ENCODE measurements around the gene TNFSF18.
"Not testable (repeated sequence)": the region's sequence is repeated elsewhere in the genome, so short reads cannot be mapped to it uniquely, and the experiment has no call there.

TNFSF18 gene, protein sequence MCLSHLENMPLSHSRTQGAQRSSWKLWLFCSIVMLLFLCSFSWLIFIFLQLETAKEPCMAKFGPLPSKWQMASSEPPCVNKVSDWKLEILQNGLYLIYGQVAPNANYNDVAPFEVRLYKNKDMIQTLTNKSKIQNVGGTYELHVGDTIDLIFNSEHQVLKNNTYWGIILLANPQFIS

DNA sequence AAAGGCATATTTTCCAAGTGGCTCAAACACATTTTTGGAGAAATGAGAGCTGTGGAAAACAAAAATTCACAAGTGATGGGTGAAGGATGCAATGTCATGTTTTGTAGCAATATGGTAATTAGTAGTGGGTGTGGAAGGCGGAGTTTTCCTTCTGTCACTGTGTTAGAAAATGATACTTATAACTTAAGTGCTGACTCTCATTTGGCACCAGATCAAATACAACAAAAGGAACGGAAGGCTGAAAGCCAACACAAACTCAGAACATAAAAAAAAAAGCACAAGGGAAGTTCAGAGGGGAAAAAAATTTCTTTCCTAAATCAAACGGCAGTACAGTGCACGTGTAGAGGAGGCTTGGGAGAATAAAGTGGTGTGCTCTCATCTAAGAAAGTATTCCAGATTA, at the start of gene TNFSF18:
Gene TNFSF18 (minus strand): TSS at position 77 of the 400 bp plus-strand sequence. CDS start 45 bp downstream, at position 32.
- DNase-seq (ENCODE audit: low read depth), result peak; percentile 55

DNA sequence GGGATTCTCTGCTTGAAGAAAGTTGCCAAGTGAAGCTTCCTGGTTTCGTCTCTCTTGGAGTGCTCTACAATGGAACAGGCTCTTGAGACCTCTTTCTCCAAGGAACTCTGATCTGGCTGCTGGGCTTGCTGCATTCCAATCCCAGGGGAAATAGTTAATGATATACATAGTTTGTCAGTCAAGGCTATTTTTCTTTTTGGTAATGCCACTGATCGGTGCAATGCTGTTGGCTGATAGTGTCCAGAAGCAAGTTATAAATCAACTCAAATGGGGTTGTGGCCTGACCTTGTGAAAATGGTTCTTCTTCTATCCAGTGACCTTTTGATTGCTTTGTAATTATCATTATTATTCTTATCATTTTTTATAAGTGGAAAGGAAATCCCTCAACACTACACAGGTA, 48.4 kb upstream of the TNFSF18 start:
- no peak for DNase-seq (ENCODE audit: low read depth)

DNA sequence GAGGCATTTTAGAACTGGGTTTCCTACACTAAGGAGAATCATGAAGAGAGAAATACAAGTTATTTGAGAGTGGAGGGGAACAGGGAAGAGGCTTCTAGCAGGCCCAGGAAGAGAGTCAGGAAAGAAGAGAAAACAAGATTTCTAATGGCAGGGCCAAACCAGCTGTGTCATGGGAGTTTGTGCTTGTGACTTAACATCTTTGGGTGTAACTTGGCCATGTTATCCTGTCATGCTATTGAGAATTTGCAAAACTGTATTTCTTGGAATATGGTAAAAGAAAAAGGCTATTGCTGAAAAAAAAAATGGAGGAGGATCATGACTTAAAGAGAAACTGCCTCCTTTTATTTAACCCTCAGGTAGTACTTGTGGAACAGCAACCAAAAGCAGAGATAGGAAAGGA, 47.4 kb upstream of the TNFSF18 start:
- no peak for DNase-seq (ENCODE audit: low read depth)

DNA sequence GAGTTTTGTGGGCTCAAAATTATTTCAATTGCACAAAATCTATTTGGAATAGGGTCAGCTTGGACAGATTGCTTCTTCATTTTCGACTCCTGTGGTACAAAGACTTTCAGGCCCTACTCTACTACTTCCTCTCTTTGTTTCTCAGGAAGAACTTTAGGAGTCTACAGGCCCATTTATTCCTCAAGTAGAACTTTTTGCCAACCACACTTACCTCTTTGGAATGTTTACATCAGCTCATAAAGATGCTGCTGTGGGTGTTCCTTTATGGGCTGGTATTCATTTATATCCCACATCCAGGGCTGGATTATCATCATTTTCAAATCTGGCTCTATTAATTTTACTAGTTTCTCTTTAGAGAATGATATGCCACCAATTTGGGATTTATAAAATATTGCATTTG, 46.3 kb upstream of the TNFSF18 start:
- DNase-seq (ENCODE audit: low read depth), result no peak

DNA sequence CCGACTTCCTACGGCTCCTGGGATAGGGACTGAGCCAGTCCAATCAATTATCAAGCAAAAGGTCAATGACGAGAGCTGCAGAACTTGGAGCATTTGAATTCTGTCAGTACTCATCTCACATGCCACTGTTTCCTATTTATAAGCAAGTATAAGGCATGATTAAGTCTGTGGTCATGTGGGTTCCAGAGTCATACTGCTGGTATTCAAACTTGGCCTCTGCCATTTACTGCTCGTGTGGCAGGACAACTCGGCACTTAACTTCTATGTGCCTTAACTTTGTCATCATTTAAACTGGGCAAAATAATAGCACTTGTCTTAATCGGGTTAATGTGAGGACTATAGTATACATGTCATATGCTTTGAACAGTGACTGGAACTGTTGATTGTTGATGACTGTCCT, 44.9 kb upstream of the TNFSF18 start:
- DNase-seq (ENCODE audit: low read depth), result peak; percentile 59

DNA sequence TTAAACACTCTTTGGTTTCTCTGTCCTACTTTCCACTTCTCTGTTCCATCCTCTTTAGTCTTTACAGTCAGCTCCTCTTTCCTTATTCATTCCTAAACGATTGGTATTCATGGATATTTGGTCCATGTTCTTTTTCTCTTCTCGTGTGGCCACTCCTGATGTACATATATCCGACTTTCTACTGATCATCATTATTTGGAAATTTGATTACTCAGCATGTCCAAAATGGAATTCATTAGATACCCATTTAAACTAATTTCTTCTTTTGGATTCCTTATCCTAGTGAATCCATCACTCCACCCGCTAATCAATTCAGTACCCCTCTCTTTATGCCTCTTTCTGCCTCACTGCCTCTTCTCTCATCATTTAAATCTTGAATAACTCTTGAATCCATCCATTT, 43.8 kb upstream of the TNFSF18 start:
- DNase-seq (ENCODE audit: low read depth), result no peak

DNA sequence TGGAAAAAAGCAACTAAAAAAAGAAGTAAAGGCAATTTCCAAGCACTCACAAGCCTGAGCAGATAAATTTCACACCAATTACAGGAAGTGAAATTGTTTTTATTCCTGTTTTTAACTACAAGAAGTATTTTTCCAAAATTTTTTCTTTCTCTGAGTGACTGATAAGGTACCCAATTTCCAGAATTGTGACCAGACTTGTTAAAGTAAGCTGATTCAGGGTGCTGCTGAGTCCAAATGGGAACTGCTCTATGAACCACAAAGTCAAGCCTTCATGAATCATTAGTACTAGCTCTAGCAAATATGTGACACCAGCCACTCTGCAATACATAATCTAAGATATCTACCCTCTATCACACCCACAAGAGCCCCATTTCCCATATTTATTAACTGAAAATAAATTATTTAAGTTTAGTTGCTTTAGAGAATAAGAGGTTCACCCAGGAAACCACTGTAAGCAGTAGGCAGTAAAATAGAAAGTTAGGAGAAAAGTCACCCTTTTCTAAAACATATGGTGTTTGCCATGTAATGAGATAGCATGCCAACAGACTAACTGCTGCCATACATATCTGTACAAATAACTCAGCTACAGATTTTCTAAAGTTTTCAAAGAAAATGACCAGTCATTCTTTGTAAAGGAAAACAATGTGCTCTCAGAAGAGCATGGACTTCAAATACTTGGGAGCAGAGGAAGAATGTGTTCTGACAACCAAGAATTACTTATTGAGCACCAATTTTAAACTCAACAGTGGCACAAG, 43.1 kb upstream of the TNFSF18 start:
- no peak for DNase-seq (ENCODE audit: low read depth)

DNA sequence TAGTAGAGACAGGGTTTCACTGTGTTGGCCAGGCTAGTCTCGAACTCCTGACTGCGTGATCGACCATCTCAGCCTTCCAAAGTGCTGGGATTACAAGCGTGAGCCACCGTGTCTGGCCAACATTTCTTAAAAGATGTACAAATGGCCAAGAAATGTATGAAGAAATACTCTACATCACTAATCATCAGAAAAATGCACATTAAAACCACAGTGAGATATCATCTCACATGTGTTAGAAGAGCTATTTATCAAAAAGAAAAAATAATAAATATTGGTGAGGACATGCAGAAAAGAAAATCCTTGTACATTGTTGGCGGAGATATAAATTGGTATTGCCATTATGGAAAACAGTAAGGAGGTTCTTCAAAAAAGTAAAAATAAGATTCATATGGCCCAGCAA, 33.6 kb upstream of the TNFSF18 start:
- no peak for DNase-seq (ENCODE audit: low read depth)

DNA sequence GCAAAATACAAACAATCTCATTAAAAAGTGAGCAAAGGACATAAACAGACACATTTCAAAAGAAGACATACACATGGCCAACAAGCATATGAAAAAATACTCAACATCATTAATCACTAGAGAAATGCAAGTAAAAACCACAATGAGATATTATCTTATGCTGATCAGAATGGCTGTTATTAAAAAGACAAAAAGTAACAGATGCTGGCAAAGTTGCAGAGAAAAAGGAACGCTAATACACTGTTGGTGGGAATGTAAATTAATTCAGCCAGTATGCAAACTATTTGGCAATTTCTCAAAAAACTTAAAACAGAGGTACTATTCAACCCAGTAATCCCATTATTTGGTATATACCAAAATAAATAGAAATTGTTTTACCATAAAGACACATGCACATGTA, 32.2 kb upstream of the TNFSF18 start:
- no peak for DNase-seq (ENCODE audit: low read depth)

DNA sequence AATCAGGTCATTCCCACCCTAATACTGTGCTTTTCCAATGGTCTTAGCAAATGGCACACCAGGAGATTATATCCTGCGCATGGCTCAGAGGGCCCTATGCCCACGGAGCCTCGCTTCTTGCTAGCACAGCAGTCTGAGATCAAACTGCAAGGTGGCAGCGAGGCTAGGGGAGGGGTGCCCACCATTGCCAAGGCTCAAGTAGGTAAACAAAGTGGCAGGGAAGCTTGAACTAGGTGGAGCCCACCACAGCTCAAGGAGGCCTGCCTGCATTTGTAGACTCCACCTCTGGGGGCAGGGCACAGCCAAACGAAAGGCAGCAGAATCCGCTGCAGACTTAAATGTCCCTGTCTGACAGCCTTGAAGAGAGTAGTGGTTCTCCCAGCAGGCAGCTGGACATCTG, 23.5 kb upstream of the TNFSF18 start:
- not testable (repeated sequence) for DNase-seq (ENCODE audit: low read depth)

DNA sequence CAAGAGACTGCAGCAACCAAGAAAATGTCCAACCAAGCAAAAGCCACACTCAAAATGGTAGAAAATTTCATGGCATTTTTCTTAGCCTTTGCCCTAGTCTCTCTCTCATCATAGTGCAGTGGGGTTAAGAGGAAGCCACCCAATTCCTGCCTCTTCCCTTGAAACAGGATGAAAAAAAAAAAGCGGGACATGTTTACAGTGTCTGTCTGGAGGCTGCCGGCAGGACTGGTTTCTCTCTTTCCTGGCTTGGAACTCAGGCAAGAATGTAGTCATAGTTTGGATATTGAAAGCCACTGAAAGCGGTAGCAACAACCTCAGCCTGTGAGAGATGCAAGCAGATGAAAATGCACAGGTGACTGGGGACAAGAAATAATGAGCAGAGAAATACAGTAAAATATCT, 13.3 kb upstream of the TNFSF18 start:
- no peak for DNase-seq (ENCODE audit: low read depth)

DNA sequence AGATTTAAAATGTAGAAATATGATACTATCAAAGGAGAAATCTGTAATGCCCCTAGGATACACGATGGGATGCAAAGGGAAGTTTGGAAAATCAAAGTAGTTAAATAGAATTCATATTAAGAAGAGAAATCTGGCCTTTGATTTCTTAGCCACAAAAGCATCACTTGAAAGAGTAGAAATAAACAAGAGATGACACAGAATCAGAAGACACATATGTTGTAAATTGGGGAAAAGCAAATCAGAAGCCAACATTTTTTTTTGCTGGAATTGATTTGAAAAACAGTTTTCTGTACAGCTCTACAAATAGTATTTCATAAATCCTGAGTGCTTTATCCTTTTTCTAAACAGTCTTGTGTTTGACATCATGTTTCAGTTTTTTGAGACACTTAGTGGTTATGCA, 12.4 kb upstream of the TNFSF18 start:
- no peak for DNase-seq (ENCODE audit: low read depth)

DNA sequence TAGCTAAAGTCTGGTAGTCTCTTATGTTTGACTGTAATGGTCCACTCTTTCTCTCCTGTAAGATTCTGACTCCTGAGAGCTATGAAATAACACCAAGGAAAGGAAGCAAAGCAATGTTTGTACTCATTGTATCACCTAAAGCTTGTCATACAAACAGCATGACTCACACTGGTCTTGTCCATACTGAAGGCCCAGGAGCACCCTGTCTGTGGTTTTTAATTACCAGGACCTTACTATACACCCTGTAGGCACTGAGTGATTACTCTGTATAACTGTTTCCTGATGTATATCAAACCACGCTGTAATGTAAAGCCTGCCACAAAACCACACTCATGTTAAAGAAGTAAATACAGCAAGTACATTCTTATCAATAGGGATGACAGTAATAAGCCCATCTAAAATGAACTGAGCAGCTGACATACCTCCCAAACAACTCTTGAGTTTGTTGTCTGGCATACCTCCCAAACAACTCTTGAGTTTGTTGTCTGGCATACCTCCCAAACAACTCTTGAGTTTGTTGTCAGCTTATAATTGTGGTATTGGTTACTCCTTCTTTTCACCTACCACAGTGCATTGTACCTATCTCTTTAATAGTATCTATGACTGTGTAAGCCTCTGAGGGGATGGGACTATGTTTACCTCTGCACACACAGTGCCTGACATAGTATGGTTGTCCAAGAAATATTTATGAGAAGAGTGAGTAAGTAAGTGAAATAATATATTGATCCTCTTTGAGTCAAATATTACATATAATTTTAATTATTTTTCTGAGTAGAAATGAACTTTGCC, 11.6 kb upstream of the TNFSF18 start:
- peak; percentile 56 for DNase-seq (ENCODE audit: low read depth)

DNA sequence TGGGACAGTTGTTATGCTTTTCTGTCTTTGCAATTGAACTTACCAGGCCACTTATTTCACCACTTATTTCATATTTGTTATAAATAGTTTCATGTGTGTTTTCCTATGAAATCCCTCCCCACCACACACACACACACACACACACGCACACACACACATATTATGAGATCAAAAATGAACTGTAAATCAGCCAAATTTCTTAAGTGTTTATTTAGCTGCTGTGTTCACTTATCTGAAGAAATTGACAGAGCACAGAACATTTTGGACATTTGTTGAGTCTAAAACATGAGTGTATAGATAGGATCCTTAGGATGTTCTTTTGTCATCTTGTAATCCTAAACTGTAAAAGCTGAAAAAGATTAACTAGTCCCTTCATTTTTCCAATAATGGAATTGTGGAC, 7.8 kb upstream of the TNFSF18 start:
- DNase-seq (ENCODE audit: low read depth), result no peak

DNA sequence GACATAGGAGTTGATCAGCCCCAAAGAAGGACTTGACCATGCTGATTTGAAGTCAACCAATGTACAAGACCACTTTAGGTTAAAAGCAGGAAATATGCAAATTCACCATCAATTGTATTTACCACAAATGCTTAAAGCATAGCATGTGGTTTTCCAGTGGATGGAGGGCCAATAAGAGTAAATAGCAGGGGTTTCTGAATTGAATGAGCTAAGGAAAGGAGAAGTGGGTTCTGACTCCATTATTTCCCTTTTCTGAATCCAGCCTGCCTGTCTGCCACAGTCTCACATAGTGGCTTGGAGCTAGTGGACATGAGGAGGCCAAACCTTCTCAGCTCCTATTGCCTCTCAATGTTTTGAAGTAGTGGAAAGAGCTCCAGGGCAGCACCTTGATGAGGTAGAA, 7.2 kb upstream of the TNFSF18 start:
- no peak for DNase-seq (ENCODE audit: low read depth)

DNA sequence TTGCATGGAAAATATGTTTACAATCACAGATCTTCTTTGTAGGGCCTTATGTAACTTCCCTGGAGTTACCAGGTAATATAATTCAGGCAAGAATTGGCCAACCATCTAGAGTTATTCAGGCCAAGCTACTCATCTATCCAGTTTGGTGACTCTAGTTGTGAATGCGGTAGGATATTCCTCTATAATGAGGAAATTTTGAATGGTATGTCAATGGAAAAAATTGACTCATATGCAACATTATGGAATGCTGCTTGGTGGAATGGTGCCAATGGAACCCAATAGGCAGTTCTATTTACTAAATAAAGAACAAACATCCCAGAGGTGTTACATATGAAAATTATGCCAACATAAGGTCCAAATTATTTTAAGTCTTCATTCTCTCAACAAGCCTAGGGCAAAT, 5.6 kb upstream of the TNFSF18 start:
- DNase-seq (ENCODE audit: low read depth), result no peak

DNA sequence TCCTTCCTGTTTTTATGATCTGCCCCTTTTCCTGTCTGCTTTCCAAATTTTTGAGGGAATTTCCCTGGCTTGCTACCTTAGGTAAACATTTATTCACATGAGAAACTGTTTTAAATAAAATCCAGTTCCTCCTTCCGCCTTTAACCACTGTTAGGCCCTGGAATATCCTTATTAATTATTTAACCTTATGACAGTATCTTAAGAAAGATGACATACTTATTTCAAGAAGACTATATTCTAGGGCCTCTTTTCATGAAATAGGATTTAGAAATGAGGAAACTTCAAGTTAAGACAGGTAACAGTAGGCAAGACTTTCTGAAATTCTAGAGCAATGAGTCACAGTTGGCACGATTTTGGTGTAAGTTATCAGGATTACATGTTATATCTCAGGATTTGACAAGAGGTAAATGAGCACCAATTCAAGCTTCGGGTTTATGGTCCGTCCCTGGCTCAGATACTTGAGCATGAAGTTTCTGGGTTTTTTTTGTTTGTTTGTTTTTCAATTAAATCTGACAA, 2.0 kb upstream of the TNFSF18 start:
- no peak for DNase-seq (ENCODE audit: low read depth)

DNA sequence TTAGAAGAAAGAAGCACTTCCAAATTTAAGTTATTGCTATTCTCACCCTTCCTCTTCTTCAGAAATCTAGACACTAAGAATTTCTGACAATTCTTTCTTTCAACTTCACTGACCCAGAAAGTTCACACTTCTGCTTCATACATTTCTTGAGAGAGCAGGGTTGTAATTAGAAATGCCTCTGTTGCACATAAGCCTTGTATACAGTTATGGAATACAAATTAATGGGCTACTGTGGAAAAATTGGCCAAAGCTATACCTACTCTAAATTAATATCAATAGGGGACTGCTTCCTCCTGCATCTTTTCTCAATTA, 1.5 kb downstream of the TNFSF18 start:
- DNase-seq (ENCODE audit: low read depth), result no peak

DNA sequence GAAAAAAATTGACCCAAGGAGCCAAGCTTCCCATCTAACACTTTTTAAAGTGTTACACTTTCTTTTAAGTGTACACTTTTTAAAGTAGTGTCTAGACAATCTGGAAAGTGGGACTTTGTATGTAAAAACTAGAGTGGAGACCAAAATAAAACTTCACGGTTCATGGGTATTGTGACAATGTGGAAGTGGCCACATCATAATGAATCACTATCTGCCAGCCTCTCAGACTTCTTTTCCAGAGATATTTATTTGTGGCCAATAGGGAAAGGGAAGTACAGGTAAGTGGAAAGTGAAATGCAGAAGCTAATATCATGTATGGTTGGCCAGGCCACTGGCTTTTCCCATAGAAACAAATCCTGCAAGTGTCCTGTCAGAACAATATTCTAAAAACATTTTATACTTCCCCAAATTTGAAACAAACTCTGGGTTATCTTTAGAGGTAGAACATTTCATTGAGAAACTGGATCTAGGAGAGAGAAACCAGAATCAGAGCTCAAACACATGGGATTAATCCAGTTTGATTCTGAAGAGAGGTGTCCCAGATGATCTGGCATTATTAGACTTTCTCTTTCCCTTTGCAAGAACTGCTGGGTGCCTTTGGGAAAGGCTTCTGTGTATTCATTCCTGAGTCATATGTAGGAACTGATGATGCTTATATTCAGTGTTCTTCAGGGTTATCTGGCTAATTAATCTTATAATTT, 2.0 kb downstream of the TNFSF18 start:
- no peak for DNase-seq (ENCODE audit: low read depth)

DNA sequence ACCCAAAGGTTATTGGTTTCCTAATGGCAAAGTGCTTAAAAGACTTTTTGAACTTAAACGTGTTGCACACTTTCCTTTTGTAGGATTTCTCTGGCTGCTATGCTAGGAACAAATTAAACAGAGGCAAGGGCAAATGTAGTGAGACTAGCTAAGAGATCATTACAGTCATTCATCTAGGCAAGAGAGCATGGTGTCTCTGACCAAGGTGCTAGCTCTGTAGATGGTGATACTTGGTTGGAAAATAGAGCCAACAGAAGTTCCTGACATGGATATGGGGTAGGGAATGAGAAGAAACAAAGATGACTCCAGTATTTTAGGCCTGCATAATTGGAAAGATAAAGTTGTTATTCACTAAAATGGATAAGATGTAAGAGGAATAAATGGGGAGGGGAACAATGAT, 6.1 kb downstream of the TNFSF18 start:
- no peak for DNase-seq (ENCODE audit: low read depth)

DNA sequence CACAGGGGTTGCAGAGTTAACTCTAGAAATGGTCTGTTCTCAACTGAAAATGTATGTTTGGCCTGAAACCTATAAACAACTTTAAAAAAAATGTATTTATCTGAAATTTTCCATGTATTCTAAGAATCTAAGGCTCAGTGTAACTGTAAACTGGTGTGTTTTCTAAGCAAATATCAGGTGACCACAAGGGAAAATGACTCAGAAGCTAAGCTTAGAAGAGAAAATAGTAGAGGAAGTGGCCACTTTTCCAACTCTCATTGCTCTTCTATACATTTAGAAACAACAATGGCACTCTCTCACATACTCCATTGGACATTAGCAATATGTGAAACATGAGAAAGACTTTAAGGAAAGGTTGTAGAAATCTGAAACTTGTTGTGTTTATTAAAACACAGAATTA, 7.5 kb downstream of the TNFSF18 start:
- no peak for DNase-seq (ENCODE audit: low read depth)

DNA sequence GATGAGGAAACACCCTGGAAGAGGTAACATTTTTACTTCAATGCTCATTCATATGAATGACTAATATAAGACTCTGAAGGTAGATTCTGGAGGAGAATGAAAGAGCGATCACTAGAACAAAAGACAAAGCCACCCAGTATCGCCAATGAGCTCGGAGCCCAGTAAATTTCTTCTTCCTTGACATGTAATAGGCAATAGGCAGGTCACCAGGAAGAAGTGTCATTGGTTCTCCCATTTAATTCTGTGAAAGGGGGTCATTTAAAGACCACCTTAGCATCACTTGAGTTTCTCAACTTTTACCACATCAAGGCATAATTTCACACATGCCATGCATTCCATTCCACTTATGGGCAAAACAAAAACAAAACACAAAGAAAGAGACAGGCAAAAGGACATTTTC, 7.9 kb downstream of the TNFSF18 start:
- no peak for DNase-seq (ENCODE audit: low read depth)

DNA sequence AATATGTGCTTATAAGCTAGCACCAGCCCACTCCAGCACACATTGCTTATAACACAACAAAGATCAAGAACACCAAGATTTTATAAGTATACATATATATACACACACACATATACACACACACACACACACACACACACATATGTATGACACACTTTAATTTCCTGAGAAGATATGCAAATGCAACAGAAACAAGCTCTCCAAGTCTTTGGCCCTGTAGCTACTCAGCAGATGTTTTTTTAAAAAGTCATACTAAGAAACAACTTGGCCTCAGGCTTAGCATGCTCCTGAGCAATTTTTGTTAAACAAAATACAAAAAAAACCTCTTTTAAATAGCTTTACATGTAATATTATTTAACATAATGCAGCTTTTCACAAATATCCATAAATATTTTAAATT, 11.1 kb downstream of the TNFSF18 start:
- DNase-seq (ENCODE audit: low read depth), result no peak
